Thyroid gland (tissue), 4 donors: Measurements from ENCODE around the gene TFPI. TPM values are rescaled to one million over a fixed set of nuclear protein-coding genes. Genes with fewer than 3 reads are reported as not detected.

Source experiments
- DNase-seq, 2 donors: peaks; one replicate each; pipeline ENCODE4 v3.0.0-alpha.2; 2019
- H3K27ac ChIP-seq, 3 donors: fragments of 200-600 bp; sonication (generic); 1 replicate in 2 of 3; 2 replicates in 1 of 3; pipeline ENCODE4 v1.5.1; 2016 to 2019; ENCODE audit warnings: mild to moderate bottlenecking in 1 of 3, moderate library complexity in 1 of 3
- H3K27me3 ChIP-seq: fragments of 200-600 bp; sonication (generic); one replicate; pipeline ENCODE4 v1.5.1; 2019
- H3K36me3 ChIP-seq, 2 donors: fragments of 200-600 bp; sonication (generic); one replicate each; pipeline ENCODE4 v1.5.1; 2016 to 2019
- H3K4me1 ChIP-seq, 2 donors: fragments of 200-600 bp; sonication (generic); one replicate each; pipeline ENCODE4 v1.5.1; 2017 to 2019
- H3K4me3 ChIP-seq, 3 donors: fragments of 200-600 bp; sonication (generic); replicated peaks in 1 of 3; 1 replicate in 2 of 3; 2 replicates in 1 of 3; pipeline ENCODE4 v1.5.1; 2016; ENCODE audit warnings: mild to moderate bottlenecking in 1 of 3
- H3K9me3 ChIP-seq: fragments of 200-600 bp; sonication (generic); one replicate; pipeline ENCODE4 v1.5.1; 2017
- CTCF ChIP-seq, 6 experiments: fragments of 200-600 bp in 3 of 6; fragments of 450-650 bp in 3 of 6; sonication (generic) in 3 of 6; IDR thresholded peaks; one replicate each; pipeline ENCODE4 v1.5.1; 2016 to 2019; ENCODE audit warnings: antibody characterized with exemption in 6 of 6, mild to moderate bottlenecking in 2 of 6, inconsistent platforms in 1 of 6, moderate library complexity in 1 of 6
- POLR2A ChIP-seq, 2 donors: fragments of 450-650 bp; IDR thresholded peaks; one replicate each; pipeline ENCODE4 v1.6.1; 2017; ENCODE audit warnings: antibody characterized with exemption in 2 of 2, mild to moderate bottlenecking in 2 of 2, moderate library complexity in 1 of 2
- WGBS, 2 donors: methylation state at CpG; one replicate each; pipeline ENCODE4 v1.1.5; 2017; 5-methylcytosine and 5-hydroxymethylcytosine counted together
- intact Hi-C: fragments of 100-400 bp; cut with DNase I; formaldehyde crosslinking; loops from one replicate; pipeline ENCODE4 v1.15.1; 2023
- total RNA-seq, 4 donors: library from RNA; depleted of rRNA; stranded (reverse); fragments of >200 nt; gene quantifications; one replicate each; pipeline ENCODE4 v1.2.3, GENCODE V29; 2016

Gene TFPI
- total RNA-seq, 4 donors from 2014 or later, result 56.7 to 208 (median 144) TPM

GRCh38 chr2:187462839-187463238 lies 91.4 kb downstream of the TFPI start:
- H3K27ac ChIP-seq, result no peak overlapping the region
- H3K9me3 ChIP-seq, result no peaks in the 10 kb centered on the region
- H3K36me3 ChIP-seq, result no peaks in the 10 kb centered on the region
- no peaks in the 10 kb centered on the region for H3K4me1 ChIP-seq
- no peaks in the 10 kb centered on the region for H3K27me3 ChIP-seq
- WGBS, 2 donors, result 41 to 43% methylated on average over 4 of the region's 4 CpGs
- no peak for TF ChIP-seq CTCF (IDR thresholded peaks at IDR 0.05)
- no peak for TF ChIP-seq POLR2A (IDR thresholded peaks at IDR 0.05)
- H3K4me3 ChIP-seq, result no peak overlapping the region
- no peak for DNase-seq
- intact Hi-C loops, result no loop called here

- H3K4me1 ChIP-seq, result no peaks in the 10 kb centered on the region
- no peak overlapping the region for H3K4me3 ChIP-seq
- intact Hi-C loops, result no loop called here
- peak; percentile 9 to 30 for DNase-seq
- WGBS, 2 donors, result 76 to 82% methylated on average over 28 of the region's 28 CpGs
- TF ChIP-seq CTCF (IDR thresholded peaks at IDR 0.05) (no peak), POLR2A (IDR thresholded peaks at IDR 0.05) (no peak)
- no peaks in the 10 kb centered on the region for H3K36me3 ChIP-seq
- no peaks in the 10 kb centered on the region for H3K9me3 ChIP-seq
- H3K27me3 ChIP-seq, result no peaks in the 10 kb centered on the region
- no peak overlapping the region for H3K27ac ChIP-seq
Measured at GRCh38 chr2:187461294-187462261, 92.7 kb downstream of the TFPI start.

- no peak for TF ChIP-seq POLR2A (IDR thresholded peaks at IDR 0.05)
- no peak for TF ChIP-seq CTCF (IDR thresholded peaks at IDR 0.05)
- Histone ChIP-seq H3K4me1 (no peaks in the 10 kb centered on the region), H3K27ac (no peak overlapping the region), H3K27me3 (no peaks in the 10 kb centered on the region), H3K36me3 (no peaks in the 10 kb centered on the region), H3K9me3 (no peaks in the 10 kb centered on the region), H3K4me3 (no peak overlapping the region)
- WGBS, 2 donors, result 71 to 79% methylated on average over 2 of the region's 2 CpGs
- no peak for DNase-seq
- intact Hi-C loops, result loop anchor here (5.0 kb wide), 1 partner anchor 597 kb away; no protein-coding TSS in a partner anchor
Measured at GRCh38 chr2:187459256-187459655, 95.0 kb downstream of the TFPI start.

GRCh38 chr2:187453078-187453641 lies 101.1 kb downstream of the TFPI start:
- 88 to 95% methylated on average over 1 of the region's 1 CpG for WGBS, 2 donors
- no peaks in the 10 kb centered on the region for H3K36me3 ChIP-seq
- H3K27ac ChIP-seq, result no peak overlapping the region
- TF ChIP-seq POLR2A (IDR thresholded peaks at IDR 0.05) (no peak), CTCF (IDR thresholded peaks at IDR 0.05) (peak in 4 of 6 experiments; percentile 11 to 61 (median 50))
- no peak for DNase-seq
- no peaks in the 10 kb centered on the region for H3K9me3 ChIP-seq
- no peaks in the 10 kb centered on the region for H3K27me3 ChIP-seq
- H3K4me3 ChIP-seq, result no peak overlapping the region
- no peaks in the 10 kb centered on the region for H3K4me1 ChIP-seq
- intact Hi-C loops, result no loop called here

- Histone ChIP-seq H3K27ac (no peak overlapping the region), H3K4me3 (no peak overlapping the region), H3K27me3 (no peaks in the 10 kb centered on the region), H3K4me1 (no peaks in the 10 kb centered on the region), H3K36me3 (no peaks in the 10 kb centered on the region), H3K9me3 (no peaks in the 10 kb centered on the region)
- intact Hi-C loops, result no loop called here
- TF ChIP-seq CTCF (IDR thresholded peaks at IDR 0.05) (no peak), POLR2A (IDR thresholded peaks at IDR 0.05) (no peak)
- no peak for DNase-seq
Measured at GRCh38 chr2:187451510-187451909, 102.7 kb downstream of the TFPI start.
